Fibroblast of lung (primary cell): ENCODE measurements around the gene ECT2. TPM values are rescaled to one million over a fixed set of nuclear protein-coding genes. Genes with fewer than 3 reads are reported as not detected.

Experiments
- DNase-seq, 2 donors: peaks; one replicate each; pipeline versions ENCODE4 v3.0.0 to v3.0.0-alpha.2; 2010; ENCODE audit warnings: low read depth in 2 of 2
- H2AFZ ChIP-seq: 2 replicates; pipeline ENCODE4 v1.5.1; 2012; ENCODE audit warnings: low read length, control low read depth, inconsistent platforms
- H3K27ac ChIP-seq: 2 replicates; pipeline ENCODE4 v1.5.1; 2011; ENCODE audit warnings: low read length, control low read depth; ENCODE audit not compliant: insufficient read depth
- H3K27me3 ChIP-seq: 2 replicates; pipeline ENCODE4 v1.5.1; 2011; ENCODE audit warnings: mild to moderate bottlenecking, low read length; ENCODE audit not compliant: control insufficient read depth, insufficient read depth
- H3K36me3 ChIP-seq: 2 replicates; pipeline ENCODE4 v1.5.1; 2011; ENCODE audit warnings: low read length; ENCODE audit not compliant: control insufficient read depth, insufficient read depth
- H3K4me1 ChIP-seq: 2 replicates; pipeline ENCODE4 v1.5.1; 2011; ENCODE audit warnings: low read length; ENCODE audit not compliant: control insufficient read depth, insufficient read depth; ENCODE audit errors: extremely low read depth
- H3K4me2 ChIP-seq: 2 replicates; pipeline ENCODE4 v1.5.1; 2011; ENCODE audit warnings: low read length, control low read depth; ENCODE audit not compliant: insufficient read depth; ENCODE audit errors: extremely low read depth
- H3K4me3 ChIP-seq, 4 experiments: fragments of 200-600 bp in 1 of 4; sonication (generic) in 1 of 4; replicated peaks in 1 of 4; 2 replicates each; pipeline ENCODE4 v1.5.1; 2011 to 2016; ENCODE audit warnings: low read length in 4 of 4, low read depth in 3 of 4, mild to moderate bottlenecking in 3 of 4, control low read depth in 2 of 4, inconsistent platforms in 1 of 4, mixed read lengths in 1 of 4; ENCODE audit not compliant: insufficient read depth in 1 of 4; ENCODE audit errors: control extremely low read depth in 1 of 4
- H3K79me2 ChIP-seq: 2 replicates; pipeline ENCODE4 v1.5.1; 2012; ENCODE audit warnings: mild to moderate bottlenecking, low read length, inconsistent platforms; ENCODE audit not compliant: control insufficient read depth, insufficient read depth
- H3K9ac ChIP-seq: 2 replicates; pipeline ENCODE4 v1.5.1; 2011; ENCODE audit warnings: mild to moderate bottlenecking, low read length, control low read depth; ENCODE audit not compliant: insufficient read depth
- H3K9me3 ChIP-seq: 2 replicates; pipeline ENCODE4 v1.5.1; 2012; ENCODE audit warnings: low read depth, low read length; ENCODE audit not compliant: control insufficient read depth, insufficient read depth
- H4K20me1 ChIP-seq: 2 replicates; pipeline ENCODE4 v1.5.1; 2011; ENCODE audit warnings: low read length; ENCODE audit not compliant: control insufficient read depth, insufficient read depth; ENCODE audit errors: extremely low read depth
- EZH2 ChIP-seq: IDR thresholded peaks from 2 replicates; pipeline ENCODE4 v1.5.1; 2012; ENCODE audit warnings: low read length, control low read depth, mild to moderate bottlenecking; ENCODE audit errors: missing control alignments
- polyA plus RNA-seq, 2 donors: library from polyadenylated mRNA; depleted of rRNA in 1 of 2; stranded (reverse) in 1 of 2; unstranded in 1 of 2; fragments of >200 nt; gene quantifications; 2 replicates each; pipeline ENCODE4 v1.2.1, GENCODE V29; 2011 to 2012; ENCODE audit warnings: missing spikeins in 1 of 2
- total RNA-seq: library from RNA; depleted of rRNA; stranded (reverse); fragments of >200 nt; gene quantifications from 2 replicates; pipeline ENCODE4 v1.2.1, GENCODE V29; 2014
- TF ChIP-seq, protein P1 (sequence below), 2 donors: IDR thresholded peaks in 1 of 2; conservative IDR thresholded peaks in 1 of 2; 1 replicate in 1 of 2; 2 replicates in 1 of 2; pipeline ENCODE4 v1.5.1; 2011 to 2012; ENCODE audit warnings: low read length in 2 of 2, control low read depth in 1 of 2, inconsistent platforms in 1 of 2, low read depth in 1 of 2, mild to moderate bottlenecking in 1 of 2

Gene ECT2
- total and polyA plus RNA-seq, 2 donors (not counting 1 experiment from before 2014, with no cell fraction given) = 20.5 to 34.5 TPM

DNA sequence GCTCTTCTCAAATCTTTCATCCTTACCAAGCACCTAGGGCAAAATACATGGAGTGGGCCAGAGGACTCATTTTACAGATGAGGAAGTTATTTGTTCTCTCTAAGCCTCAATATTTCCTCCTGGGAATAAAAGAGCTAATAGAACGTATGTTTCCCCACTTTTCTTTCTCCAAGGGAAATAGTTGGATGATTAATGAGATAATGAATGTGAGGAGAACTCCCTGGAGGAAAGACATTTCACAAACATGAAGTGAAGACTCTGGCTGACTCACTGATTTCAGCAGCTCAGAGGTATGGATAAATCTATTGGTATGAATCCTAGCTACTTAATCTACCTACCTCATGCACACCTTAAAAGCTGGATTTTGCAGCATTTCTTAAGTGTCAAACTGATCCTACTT lies 98.4 kb downstream of the ECT2 start:
- DNase-seq = peak; percentile 31 to 83
- TF ChIP-seq EZH2 = no peak
- TF ChIP-seq, protein P1, sequence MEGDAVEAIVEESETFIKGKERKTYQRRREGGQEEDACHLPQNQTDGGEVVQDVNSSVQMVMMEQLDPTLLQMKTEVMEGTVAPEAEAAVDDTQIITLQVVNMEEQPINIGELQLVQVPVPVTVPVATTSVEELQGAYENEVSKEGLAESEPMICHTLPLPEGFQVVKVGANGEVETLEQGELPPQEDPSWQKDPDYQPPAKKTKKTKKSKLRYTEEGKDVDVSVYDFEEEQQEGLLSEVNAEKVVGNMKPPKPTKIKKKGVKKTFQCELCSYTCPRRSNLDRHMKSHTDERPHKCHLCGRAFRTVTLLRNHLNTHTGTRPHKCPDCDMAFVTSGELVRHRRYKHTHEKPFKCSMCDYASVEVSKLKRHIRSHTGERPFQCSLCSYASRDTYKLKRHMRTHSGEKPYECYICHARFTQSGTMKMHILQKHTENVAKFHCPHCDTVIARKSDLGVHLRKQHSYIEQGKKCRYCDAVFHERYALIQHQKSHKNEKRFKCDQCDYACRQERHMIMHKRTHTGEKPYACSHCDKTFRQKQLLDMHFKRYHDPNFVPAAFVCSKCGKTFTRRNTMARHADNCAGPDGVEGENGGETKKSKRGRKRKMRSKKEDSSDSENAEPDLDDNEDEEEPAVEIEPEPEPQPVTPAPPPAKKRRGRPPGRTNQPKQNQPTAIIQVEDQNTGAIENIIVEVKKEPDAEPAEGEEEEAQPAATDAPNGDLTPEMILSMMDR (conservative IDR thresholded peaks at IDR 0.05 in 1 of 2, IDR thresholded peaks at IDR 0.05 in 1 of 2; ENCODE audit: low read depth in 1 of 2, low read length in 2 of 2) = no peak

GRCh38 chr3:172853005-172853404 lies 102.5 kb downstream of the ECT2 start:
- Histone ChIP-seq H3K36me3 (no peaks in the 10 kb centered on the region), H3K27me3 (no peaks in the 10 kb centered on the region), H2AFZ (no peak overlapping the region), H3K9ac (no peak overlapping the region), H3K79me2 (no peaks in the 10 kb centered on the region), H3K4me3 (no peak overlapping the region), H3K4me1 (no peaks in the 10 kb centered on the region), H3K9me3 (no peaks in the 10 kb centered on the region), H3K4me2 (no peak overlapping the region), H4K20me1 (no peaks in the 10 kb centered on the region), H3K27ac (no peak overlapping the region)
- TF ChIP-seq EZH2 = no peak
- TF ChIP-seq, protein P1 (conservative IDR thresholded peaks at IDR 0.05 in 1 of 2, IDR thresholded peaks at IDR 0.05 in 1 of 2; ENCODE audit: low read depth in 1 of 2, low read length in 2 of 2) = no peak
- no peak for DNase-seq

More for the DNA sequence above, 98.4 kb downstream of the ECT2 start:
- Histone ChIP-seq H3K27ac (no peak overlapping the region), H3K4me2 (no peak overlapping the region), H3K79me2 (no peaks in the 10 kb centered on the region), H3K9ac (no peak overlapping the region), H3K9me3 (no peaks in the 10 kb centered on the region), H3K27me3 (no peaks in the 10 kb centered on the region), H3K4me3 (no peak overlapping the region), H3K4me1 (no peaks in the 10 kb centered on the region), H2AFZ (no peak overlapping the region), H4K20me1 (no peaks in the 10 kb centered on the region), H3K36me3 (no peaks in the 10 kb centered on the region)

DNA sequence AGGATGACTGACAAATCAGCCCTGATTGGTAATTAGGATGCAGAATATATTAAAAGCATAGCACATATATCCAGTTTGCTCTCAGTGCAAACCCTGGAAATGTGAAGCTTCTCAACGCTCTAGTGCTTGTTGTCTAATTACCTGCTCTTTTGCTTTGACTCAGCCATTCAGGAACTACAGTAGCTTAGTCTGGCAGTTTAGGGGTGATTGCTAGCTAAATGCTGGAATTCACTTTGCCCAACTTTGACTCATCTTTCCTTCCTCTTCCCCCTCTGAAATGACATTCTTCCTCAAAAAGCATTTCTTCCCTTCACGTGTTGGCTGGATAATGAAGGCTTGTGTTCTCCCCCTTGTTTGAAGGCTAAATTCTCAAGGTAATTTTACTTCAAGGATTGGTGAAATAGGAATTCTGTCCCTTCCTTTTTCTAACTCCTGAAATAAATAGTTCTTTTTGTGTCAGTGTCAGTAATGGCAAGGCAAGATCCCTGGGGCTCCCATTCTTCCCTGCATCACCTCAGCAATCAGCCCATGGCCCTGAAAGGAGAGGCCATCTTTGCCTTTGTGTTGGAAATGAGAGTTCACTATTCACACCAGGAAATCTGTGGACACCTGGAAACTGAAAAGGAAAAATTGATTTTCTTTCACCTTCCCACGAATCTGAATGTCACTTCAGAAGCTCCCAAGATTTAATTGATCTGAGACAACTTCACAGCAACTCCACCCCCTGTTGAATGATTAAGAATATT lies 103.6 kb downstream of the ECT2 start:
- no peak for DNase-seq
- Histone ChIP-seq H2AFZ (no peak overlapping the region), H4K20me1 (no peaks in the 10 kb centered on the region), H3K9ac (no peak overlapping the region), H3K4me1 (no peaks in the 10 kb centered on the region), H3K27ac (no peak overlapping the region), H3K4me3 (no peak overlapping the region), H3K9me3 (no peaks in the 10 kb centered on the region), H3K36me3 (no peaks in the 10 kb centered on the region), H3K79me2 (no peaks in the 10 kb centered on the region), H3K27me3 (no peaks in the 10 kb centered on the region), H3K4me2 (no peak overlapping the region)
- TF ChIP-seq, protein P1 (conservative IDR thresholded peaks at IDR 0.05 in 1 of 2, IDR thresholded peaks at IDR 0.05 in 1 of 2; ENCODE audit: low read depth in 1 of 2, low read length in 2 of 2) = no peak
- TF ChIP-seq EZH2 = no peak
